GM12864 (cell line): Measurements from ENCODE around the gene CREB3.

Source experiments
- DNase-seq: peaks from one replicate; pipeline ENCODE4 v3.0.0-alpha.2; 2011; ENCODE audit warnings: low read depth
- H3K4me3 ChIP-seq: 2 replicates; pipeline ENCODE4 v1.5.1; 2011; ENCODE audit warnings: mild to moderate bottlenecking, low read depth, low read length, control low read depth
- CTCF ChIP-seq: IDR thresholded peaks from 2 replicates; pipeline ENCODE4 v1.5.1; 2011; ENCODE audit warnings: low read depth, mild to moderate bottlenecking, moderate library complexity, low read length, control low read depth, inconsistent platforms; ENCODE audit errors: missing control alignments

Gene CREB3

GRCh38 chr9:35716230-35716629, 16.2 kb upstream of the CREB3 start:
- no peak for TF ChIP-seq CTCF
- no peak for DNase-seq
- no peak overlapping the region for H3K4me3 ChIP-seq

DNA sequence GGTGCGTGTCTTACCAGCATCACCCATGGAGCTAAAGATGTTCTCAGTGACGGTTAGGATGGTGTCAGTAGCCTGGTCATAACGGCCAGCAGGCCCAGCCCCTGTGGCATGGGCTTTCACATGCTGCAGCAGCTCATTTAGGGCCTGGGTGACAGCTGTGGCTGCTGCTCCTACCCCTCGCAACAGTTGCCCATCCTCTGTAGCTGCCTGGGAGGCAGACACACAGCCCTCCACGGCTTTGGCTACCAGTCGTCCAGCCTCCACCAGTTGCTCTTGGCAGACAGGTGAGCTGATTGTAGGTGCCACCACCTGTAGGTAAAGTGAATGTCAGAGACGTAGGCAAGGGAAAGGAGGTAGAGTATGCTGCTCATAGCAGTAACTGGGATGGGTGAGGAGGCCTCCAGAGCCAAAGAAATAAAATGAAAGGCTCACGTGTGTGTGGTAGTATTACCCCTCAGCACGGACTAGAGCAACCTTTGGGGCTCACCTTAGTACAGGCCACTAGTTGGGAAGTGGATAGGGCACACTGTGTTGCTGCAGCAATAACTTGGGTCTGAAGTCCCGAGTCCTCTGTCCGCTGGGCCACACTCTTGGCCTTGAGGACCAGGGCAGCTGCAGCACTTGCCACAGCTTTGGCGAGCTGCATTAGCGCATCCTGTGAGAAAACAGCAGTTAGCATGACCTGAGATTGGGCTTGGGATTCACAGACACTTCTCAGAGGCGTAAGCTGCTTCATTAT, 15.2 kb upstream of the CREB3 start:
- no peak overlapping the region for H3K4me3 ChIP-seq
- no peak for TF ChIP-seq CTCF
- no peak for DNase-seq

DNA sequence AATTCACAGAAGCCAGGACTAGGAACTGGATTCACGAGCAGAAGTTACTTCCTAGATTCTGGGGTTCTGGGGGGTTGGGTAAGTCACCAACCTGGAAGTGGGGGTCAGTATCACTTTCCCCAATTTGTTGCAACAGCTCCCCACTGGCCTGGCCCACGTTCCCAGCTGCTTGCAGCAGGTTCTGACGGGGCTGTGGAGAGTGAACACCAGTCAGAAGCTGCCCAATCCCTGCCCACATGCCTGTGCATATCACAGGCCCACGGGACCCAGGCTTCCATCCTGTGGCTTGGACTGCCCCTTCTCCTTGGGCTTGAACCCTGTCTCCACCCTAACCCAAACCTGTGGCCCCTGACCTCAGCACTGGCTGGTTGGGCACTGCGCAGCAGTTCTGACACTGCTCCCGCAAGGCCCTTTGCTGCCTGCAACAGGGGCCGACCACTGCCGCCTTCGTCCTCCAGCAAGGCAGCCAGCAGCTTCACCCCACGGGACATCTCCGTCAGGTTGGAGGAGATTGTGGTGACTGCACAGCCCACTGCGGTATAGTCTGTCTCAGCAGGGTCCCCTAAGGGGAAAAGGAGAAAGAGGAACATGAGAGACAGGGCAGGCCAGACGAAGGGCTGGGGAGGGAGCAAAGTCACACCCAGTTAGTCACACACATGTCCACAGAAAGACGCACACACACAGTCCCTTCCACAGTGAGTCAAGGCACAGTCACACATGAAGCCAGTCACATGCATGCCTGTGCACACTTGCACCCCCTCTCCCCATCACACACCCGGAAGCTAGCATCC, 13.6 kb upstream of the CREB3 start:
- TF ChIP-seq CTCF: no peak
- no peak for DNase-seq
- no peak overlapping the region for H3K4me3 ChIP-seq

GRCh38 chr9:35719546-35719945, 12.9 kb upstream of the CREB3 start:
- no peak for TF ChIP-seq CTCF
- no peak for DNase-seq
- no peak overlapping the region for H3K4me3 ChIP-seq

- DNase-seq: no peak
- TF ChIP-seq CTCF: no peak
- no peak overlapping the region for H3K4me3 ChIP-seq
Observed at GRCh38 chr9:35723426-35723825, 9.0 kb upstream of the CREB3 start.

DNA sequence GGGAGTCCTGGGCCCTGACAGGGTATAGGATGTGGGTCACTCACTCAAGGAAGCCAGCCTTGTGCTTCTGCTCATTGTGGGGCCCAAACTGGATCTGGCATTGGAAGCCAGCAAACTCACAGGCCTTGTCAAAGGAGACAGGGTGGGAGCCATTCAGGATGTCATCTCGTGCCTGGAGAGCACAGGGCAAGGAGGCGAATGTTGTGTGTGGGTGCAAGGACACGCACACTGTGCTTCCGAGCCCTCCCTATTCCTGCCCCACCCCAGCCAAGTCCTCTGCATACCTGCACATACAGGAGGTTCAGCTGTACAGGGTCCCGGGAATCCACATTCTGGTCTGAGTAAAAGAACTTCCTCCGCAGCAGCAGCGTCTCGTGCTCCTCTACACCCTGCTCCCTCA, 8.6 kb upstream of the CREB3 start:
- H3K4me3 ChIP-seq: no peak overlapping the region
- TF ChIP-seq CTCF: no peak
- no peak for DNase-seq
